Mucosa of rectum (tissue), 2 donors: Measurements from ENCODE around the gene GGTA1.
"Not testable (repeated sequence)": the region's sequence is repeated elsewhere in the genome, so short reads cannot be mapped to it uniquely, and the experiment has no call there.

ENCODE experiments used
- H3K27ac ChIP-seq, 2 donors: one replicate each; pipeline ENCODE4 v1.7.0; 2013; ENCODE audit warnings: inconsistent platforms in 2 of 2, low read depth in 2 of 2, low read length in 2 of 2
- H3K27me3 ChIP-seq, 2 donors: one replicate each; pipeline ENCODE4 v1.7.0; 2013; ENCODE audit warnings: low read length in 2 of 2; ENCODE audit not compliant: control insufficient read depth in 2 of 2, insufficient read depth in 2 of 2
- H3K36me3 ChIP-seq, 2 donors: one replicate each; pipeline ENCODE4 v1.7.0; 2013; ENCODE audit warnings: low read length in 2 of 2; ENCODE audit not compliant: control insufficient read depth in 2 of 2, insufficient read depth in 2 of 2
- H3K4me1 ChIP-seq, 2 donors: one replicate each; pipeline ENCODE4 v1.7.0; 2013; ENCODE audit warnings: low read length in 2 of 2, mild to moderate bottlenecking in 1 of 2; ENCODE audit not compliant: control insufficient read depth in 2 of 2, insufficient read depth in 2 of 2
- H3K4me3 ChIP-seq, 2 donors: one replicate each; pipeline ENCODE4 v1.7.0; 2013; ENCODE audit warnings: low read length in 2 of 2
- H3K9ac ChIP-seq, 2 donors: one replicate each; pipeline ENCODE4 v1.7.0; 2013; ENCODE audit warnings: low read length in 2 of 2, low read depth in 1 of 2, mild to moderate bottlenecking in 1 of 2
- H3K9me3 ChIP-seq, 2 donors: one replicate each; pipeline ENCODE4 v1.7.0; 2013; ENCODE audit warnings: low read length in 2 of 2; ENCODE audit not compliant: control insufficient read depth in 2 of 2
- donor health status: healthy.
- donor health status: Normal muscosa, but diverticular disease.

The GGTA1 gene

GRCh38 chr9:121529237-121529987, 29.8 kb upstream of the GGTA1 start:
- Histone ChIP-seq H3K4me1 (no peaks in the 10 kb centered on the region), H3K27me3 (no peaks in the 10 kb centered on the region), H3K36me3 (no peaks in the 10 kb centered on the region), H3K9ac (no peak overlapping the region), H3K4me3 (no peak overlapping the region), H3K27ac (no peak overlapping the region), H3K9me3 (no peaks in the 10 kb centered on the region)

GRCh38 chr9:121528642-121529041, 29.0 kb upstream of the GGTA1 start:
- H3K4me3 ChIP-seq, result no peak overlapping the region
- H3K4me1 ChIP-seq, result no peaks in the 10 kb centered on the region
- no peaks in the 10 kb centered on the region for H3K27me3 ChIP-seq
- no peak overlapping the region for H3K9ac ChIP-seq
- no peaks in the 10 kb centered on the region for H3K9me3 ChIP-seq
- no peaks in the 10 kb centered on the region for H3K36me3 ChIP-seq
- H3K27ac ChIP-seq, result no peak overlapping the region

GRCh38 chr9:121527371-121527770, 27.7 kb upstream of the GGTA1 start:
- no peak overlapping the region for H3K4me3 ChIP-seq
- no peak overlapping the region for H3K9ac ChIP-seq
- no peak overlapping the region for H3K27ac ChIP-seq
- no peaks in the 10 kb centered on the region for H3K36me3 ChIP-seq
- H3K27me3 ChIP-seq, result no peaks in the 10 kb centered on the region
- H3K4me1 ChIP-seq, result no peaks in the 10 kb centered on the region
- no peaks in the 10 kb centered on the region for H3K9me3 ChIP-seq

- H3K4me1 ChIP-seq, H3K9me3 ChIP-seq, H3K27me3 ChIP-seq, H3K9ac ChIP-seq, H3K27ac ChIP-seq, H3K36me3 ChIP-seq, H3K4me3 ChIP-seq: not testable (repeated sequence)
Measured at GRCh38 chr9:121519688-121520087, 20.0 kb upstream of the GGTA1 start.

- H3K4me3 ChIP-seq, result no peak overlapping the region
- H3K27ac ChIP-seq, result no peak overlapping the region
- H3K9ac ChIP-seq, result no peak overlapping the region
- H3K9me3 ChIP-seq, result no peaks in the 10 kb centered on the region
- no peaks in the 10 kb centered on the region for H3K4me1 ChIP-seq
- H3K27me3 ChIP-seq, result no peaks in the 10 kb centered on the region
- H3K36me3 ChIP-seq, result no peaks in the 10 kb centered on the region
Measured at GRCh38 chr9:121518634-121519033, 19.0 kb upstream of the GGTA1 start.

- H3K36me3 ChIP-seq, H3K9me3 ChIP-seq, H3K4me3 ChIP-seq, H3K4me1 ChIP-seq, H3K9ac ChIP-seq, H3K27me3 ChIP-seq, H3K27ac ChIP-seq: not testable (repeated sequence)
Measured at GRCh38 chr9:121513166-121513565, 13.5 kb upstream of the GGTA1 start.

GRCh38 chr9:121510766-121511550, 11.3 kb upstream of the GGTA1 start:
- no peak overlapping the region for H3K9ac ChIP-seq

GRCh38 chr9:121509180-121509579, 9.5 kb upstream of the GGTA1 start:
- Histone ChIP-seq H3K9me3 (no peaks in the 10 kb centered on the region), H3K27ac (no peak overlapping the region), H3K9ac (no peak overlapping the region), H3K27me3 (peaks cover 0 to 2% of the 10 kb centered on the region in 2 donors), H3K4me1 (no peaks in the 10 kb centered on the region), H3K4me3 (no peak overlapping the region), H3K36me3 (no peaks in the 10 kb centered on the region)

More at GRCh38 chr9:121510766-121511550, 11.3 kb upstream of the GGTA1 start:
- no peak overlapping the region for H3K4me3 ChIP-seq
- H3K4me1 ChIP-seq, result no peaks in the 10 kb centered on the region
- H3K36me3 ChIP-seq, result no peaks in the 10 kb centered on the region
- no peaks in the 10 kb centered on the region for H3K27me3 ChIP-seq
- peak overlapping the region in 1 of 2 donors; percentile 2 for H3K27ac ChIP-seq
- no peaks in the 10 kb centered on the region for H3K9me3 ChIP-seq

- Histone ChIP-seq H3K27ac (no peak overlapping the region), H3K36me3 (no peaks in the 10 kb centered on the region), H3K4me1 (no peaks in the 10 kb centered on the region), H3K27me3 (peaks cover 0 to 2% of the 10 kb centered on the region in 2 donors), H3K4me3 (no peak overlapping the region), H3K9ac (no peak overlapping the region), H3K9me3 (no peaks in the 10 kb centered on the region)
Measured at GRCh38 chr9:121508415-121508814, 8.8 kb upstream of the GGTA1 start.

GRCh38 chr9:121505903-121506735, 6.5 kb upstream of the GGTA1 start:
- H3K27ac ChIP-seq, result no peak overlapping the region
- no peaks in the 10 kb centered on the region for H3K36me3 ChIP-seq
- peaks cover under 1 to 2% of the 10 kb centered on the region in 2 donors for H3K27me3 ChIP-seq
- no peaks in the 10 kb centered on the region for H3K4me1 ChIP-seq
- H3K4me3 ChIP-seq, result no peak overlapping the region
- no peak overlapping the region for H3K9ac ChIP-seq
- H3K9me3 ChIP-seq, result no peaks in the 10 kb centered on the region
